Stimulated activated CD4-positive, alpha-beta T cell treated with anti-CD3 and anti-CD28 coated beads, Interleukin-4, amount 100 ng/mL, for 48 hours (primary cell): ENCODE results near the gene NEDD4L.
A peak's percentile ranks its signal among the peaks of the same experiment; 100 is the strongest.
"Not testable (repeated sequence)": the region's sequence is repeated elsewhere in the genome, so short reads cannot be mapped to it uniquely, and the experiment has no call there.

Experiments used
- DNase-seq, 2 donors: peaks; one replicate each; pipeline ENCODE4 v3.0.0-alpha.2; 2020; ENCODE audit warnings: low read depth in 2 of 2

The NEDD4L gene

DNA sequence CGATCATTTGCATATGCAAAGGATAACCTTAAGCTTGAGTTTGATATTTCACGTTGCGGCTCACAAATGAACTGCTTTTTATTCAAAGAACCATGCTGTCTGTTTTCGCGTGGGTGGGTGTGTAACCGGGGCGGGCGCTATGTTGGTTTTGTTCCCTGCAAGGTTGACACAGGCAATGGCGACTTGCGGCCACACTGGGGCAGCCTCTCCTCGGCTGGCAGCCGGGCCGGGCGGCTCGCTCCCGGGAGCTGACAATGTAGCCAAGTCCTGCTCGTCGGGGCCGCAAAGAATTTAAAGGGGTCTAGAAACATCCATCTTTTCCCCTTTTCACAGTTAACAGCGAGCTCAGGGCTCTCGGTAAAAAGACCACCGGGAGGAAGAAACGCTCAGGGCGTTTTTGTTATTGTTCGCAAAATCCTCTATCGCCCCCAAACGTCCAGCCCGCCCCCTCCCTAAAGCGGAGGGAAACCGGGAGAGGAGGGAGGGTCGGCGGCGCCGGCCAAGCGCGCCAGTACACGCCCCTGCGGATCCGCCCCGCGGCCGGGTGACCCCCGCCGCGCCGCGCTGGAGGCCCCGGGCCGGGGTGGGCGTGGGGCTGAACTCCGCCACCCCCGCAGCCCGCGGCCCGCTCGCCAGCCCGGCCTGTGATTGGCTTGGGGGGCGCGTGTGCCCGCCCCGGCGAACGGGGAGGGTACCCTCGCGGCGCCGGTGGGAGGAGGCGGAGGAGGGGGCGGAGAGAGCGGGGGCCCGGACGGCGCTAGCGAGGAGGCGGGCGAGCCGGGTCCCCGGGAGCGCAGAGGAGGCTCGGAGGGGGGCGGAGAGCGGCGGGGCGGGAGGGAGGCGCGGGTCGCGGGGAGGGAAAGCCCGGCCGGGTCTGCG lies at the start of gene NEDD4L:
Gene NEDD4L (plus strand): TSS at position 736 of the 879 bp plus-strand sequence. CDS start 435 bp downstream, outside the sequence.
- peak; percentile 71 to 76 for DNase-seq

DNA sequence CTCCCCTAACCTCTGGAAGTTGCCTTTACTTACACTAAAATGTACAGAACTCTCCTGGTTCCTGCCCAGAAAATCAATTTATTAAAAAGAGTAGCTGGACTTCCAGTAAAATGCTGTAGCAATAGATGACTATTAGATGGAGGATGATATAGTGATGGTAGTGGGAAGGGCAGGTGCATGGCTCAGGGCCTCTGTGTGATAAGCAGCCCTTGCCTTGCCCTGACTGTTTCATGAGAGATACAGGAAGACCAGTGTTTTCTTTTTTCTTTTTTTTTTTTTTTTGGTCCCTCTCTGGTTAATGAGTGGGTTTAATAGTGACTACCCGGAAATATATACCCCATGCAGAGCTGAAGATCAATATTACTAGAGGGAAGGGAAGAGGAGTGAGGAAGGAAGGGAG lies 48.7 kb upstream of the NEDD4L start:
- no peak for DNase-seq

DNA sequence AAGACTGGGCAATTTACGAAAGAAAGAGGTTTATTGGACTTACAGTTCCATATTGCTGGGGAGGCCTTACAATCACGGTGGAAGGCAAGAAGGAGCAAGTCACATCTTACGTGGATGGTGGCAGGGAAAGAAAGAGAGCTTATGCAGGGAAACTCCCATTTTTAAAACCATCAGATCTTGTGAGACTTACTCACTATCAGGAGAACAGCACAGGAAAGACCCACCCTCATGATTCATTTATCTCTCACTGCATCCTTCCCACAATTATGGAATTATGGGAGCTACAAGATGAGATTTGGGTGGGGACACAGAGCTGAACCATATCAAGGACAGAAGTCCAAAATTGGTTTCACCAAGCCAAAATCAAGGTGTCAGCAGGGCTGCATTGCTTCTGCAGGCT lies 47.1 kb upstream of the NEDD4L start:
- DNase-seq = not testable (repeated sequence)

DNA sequence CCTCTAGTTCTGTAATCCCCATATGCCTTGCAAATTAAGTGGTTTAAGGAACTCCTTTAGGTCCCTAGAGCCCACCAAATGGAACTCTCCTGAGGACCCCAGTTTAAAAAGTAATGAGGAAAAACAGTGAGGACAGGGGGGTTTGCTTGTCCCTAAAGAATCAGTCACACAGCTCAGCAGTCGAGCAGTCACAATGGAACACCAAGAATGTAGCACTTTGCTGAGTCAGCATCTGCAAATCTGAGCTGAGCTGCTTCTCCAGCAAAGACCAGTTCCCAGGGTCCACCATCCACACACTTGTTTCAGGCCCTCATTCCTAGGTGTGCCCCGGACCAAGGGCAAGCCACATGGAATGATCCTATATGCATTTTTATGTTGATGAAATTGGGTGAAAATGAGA lies 46.2 kb upstream of the NEDD4L start:
- DNase-seq = no peak

DNA sequence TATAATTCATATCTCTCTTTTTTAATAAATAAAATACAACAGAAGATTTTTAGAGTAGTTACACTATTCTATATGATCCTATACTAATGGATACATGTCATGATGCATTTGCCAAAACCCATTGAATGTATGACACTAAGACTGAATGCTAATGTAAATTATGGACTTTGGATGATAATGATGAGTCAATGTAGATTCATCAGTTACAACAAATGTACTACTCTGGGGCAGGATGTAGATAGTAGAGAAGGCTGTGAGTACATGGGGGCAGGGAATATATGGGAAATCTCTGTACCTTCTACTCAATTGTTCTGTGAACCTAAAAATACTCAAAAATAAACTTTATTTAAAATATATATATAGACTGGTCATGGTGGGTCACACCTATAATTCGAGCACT lies 45.6 kb upstream of the NEDD4L start:
- no peak for DNase-seq

DNA sequence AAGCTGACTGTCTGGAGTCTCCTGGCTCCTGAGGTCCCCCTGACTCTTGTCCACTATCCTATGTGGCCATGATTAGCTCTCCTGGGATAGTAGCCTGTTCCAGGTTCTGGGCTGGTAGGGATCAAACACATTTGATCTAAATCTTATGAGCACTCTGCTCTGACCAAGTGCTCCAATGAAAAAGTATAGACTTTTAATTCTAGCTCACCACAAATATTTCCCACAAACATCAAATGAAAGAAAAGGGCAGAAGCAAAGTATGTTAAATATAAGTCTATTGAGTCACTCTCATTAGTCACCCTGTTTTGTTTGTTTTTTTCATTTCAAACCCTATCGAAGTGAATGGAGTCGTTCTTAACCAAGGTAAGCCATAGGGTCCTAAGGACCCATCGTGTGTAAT lies 39.7 kb upstream of the NEDD4L start:
- no peak for DNase-seq

DNA sequence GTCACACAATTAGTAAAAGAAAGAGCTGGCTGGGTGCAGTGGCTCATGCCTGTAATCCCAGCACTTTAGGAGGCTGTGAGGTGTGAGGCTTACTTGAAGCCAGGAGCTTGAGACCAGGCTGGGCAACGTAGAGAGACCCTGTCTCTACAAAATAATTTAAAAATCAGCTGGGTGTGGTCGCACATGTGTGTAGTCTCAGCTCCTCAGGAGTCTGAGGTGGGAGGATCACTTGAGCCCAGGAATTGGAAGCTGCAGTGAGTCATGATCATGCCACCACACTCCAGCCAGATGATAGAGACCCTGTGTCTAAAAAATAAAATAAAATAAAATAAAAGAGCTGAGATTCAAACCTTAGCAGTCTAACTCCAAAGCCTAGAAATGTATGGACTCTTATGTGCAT lies 39.0 kb upstream of the NEDD4L start:
- no peak for DNase-seq

DNA sequence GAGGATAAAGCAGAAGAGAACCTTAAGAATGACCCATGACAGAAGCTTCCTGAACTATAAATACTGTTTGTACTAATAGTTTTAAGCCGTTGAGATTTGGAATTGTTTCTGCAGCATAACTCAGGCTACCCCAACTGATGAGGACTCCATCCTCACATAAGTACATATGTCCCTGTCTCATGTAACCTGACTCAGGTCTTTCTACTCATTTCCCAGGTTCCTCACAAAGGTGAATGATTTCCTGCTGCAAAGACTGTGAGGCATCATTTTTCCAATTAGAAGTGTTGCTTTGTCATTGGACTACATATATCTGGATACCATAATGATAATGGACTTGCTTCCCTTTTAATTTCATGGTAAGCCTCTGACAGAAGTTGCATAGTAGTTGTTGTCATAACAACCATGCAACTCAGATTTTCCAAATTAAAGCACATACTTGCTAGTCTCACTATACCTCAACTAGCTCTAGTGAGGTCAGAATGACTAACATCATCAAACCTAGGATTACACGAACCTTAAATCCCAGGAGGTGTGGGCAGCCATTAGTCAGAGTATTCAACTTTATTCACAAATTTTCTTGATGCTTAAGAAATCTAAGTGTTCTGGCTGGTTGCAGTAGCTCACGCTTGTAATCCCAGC lies 38.0 kb upstream of the NEDD4L start:
- no peak for DNase-seq

DNA sequence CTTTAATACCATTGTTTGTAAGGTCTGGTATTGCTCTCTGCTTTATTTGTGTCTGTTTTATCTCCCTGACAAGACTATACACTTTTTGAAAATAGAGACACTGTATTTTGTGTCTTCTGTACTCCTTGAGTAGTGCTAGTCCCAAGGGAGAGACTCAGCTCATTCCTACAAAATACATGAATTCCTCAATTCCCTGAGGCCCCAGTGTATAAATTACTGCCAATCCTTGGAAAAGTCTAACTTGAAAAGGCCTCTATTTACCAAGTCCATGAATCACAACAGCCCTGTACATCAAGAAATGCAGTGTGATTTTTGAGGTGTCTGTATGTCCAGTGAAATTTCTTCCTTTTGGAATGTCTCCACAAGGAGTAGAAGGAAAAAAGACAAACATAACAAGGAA lies 34.9 kb upstream of the NEDD4L start:
- DNase-seq = no peak

DNA sequence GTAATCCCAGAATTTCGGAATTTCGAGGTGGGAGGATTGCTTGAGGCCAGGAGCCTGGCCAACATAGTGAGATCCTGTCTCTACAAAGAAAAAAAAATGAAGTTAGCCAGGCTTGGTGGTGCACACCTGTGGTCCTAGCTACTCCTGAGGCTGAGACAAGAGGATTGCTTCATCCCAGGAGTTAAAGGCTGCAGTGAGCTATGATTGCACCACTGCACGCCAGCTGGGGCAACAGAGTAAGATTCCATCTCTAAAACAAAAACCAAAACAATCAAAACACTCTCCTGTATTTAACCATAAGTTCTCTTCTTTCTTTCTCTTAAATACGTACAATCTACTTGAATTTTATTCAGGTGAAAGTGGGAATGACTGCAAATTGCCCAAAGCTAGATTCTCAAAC lies 33.8 kb upstream of the NEDD4L start:
- no peak for DNase-seq

DNA sequence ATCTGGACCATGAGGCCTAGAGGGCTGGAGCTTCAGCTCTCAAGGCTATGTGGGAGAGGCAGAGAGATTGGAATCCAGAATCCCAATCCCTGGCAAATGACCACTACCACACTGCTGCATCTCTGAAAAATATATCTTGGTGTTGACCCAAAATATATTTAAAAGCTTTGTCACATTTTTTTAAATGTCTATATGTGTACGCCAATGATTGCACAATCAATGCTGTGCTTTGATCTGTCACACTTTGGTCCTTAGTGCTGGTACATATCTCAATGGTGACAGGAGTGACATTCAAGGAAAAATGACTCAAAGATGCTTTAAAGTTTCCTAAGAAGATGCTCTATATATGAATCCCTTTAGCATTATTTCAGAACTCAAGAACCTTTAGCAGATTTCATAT lies 31.7 kb upstream of the NEDD4L start:
- no peak for DNase-seq

DNA sequence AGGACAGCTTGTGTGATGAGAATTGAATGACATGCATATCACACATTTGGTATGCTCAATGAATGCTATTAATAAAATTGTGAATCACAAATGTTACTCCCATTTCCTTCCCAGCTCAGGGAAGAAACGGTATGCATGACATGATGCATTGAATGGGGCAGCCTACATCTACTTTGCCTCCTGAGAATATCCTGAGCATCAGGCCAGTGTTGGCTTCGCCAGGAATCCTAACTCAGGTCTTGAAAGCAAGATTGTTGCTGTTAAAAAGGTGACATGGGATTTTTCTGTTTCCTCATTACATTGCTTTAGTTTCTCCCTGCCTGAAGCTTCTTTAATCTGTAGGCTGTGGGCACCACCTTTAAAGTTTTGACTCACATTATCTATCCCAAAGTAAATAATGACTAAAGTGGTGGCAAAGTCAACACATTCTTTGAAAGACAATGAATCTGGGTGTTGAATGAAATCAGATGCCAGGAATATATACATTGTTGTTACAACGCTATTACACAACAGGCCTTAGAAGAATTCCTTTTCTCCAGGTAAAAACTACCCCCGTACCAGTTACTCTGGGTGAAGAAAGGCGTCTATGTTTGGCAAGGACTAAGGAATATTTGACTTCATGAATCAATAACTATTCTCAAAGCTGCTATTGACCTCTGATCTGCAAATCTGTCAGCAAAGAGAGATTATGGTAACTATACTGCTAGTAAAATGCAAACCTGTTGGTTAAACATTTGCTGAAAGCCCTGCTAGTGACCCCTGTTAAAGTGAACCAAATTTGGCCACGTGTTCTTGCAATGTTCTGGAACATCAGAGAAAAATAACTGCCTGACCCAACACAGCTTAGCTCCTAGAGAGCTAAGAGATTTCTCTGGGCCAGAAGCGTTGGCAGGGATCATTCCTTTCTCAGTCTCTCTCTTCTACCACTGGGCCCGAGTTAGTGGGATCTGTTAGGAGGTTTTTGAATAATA lies 30.5 kb upstream of the NEDD4L start:
- DNase-seq = no peak

DNA sequence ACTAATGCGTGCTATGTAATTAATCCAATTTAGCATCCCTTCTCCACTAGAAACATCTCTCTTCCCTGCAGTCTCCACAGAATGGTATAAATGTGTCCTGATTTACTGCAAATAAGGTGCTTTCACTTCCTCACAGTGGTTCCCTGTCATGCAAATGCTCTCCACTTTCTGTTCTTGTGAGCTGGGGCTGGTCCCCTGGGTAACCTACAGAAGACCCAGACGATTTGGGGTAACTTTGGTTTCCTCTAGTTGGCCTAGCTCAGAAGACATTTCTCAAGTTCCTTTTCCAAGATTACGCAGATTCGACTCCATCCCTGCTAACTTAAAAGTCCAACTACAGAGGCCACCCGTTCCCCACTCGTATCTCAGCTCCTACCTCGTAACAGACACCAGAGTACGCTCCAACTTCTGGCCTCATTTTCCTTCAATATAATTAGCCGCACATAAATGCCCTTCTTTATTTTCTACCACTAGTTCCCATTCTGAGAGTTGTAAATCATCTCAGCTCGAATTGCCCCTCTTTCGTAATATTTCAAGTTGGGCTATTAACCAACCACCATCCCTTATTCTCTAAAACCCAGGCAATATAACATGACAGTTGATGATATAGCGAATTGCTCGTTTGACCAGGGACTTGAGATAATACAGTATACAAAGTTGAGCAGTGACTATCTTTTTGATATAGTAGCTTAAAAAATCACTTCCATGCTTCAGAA lies 28.8 kb upstream of the NEDD4L start:
- DNase-seq = no peak

DNA sequence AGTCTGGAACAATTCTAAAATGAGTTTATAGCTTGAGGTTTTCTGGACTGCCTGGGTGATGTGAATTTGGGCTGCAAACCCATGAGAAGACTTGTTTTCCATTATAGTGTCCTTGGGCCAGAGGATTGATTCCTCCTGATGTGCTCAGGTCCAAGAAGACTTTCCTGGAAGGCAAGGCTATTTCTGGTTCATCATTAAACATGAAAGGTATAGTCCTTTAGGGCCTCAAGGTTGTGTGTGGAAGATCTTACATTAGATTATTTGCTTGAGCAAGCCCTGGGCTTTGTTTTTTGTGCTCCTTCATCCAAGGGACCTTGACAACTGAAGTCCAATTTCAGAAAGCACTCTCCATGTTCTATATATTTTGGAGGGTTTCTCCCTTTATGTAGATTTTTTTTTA lies 26.8 kb upstream of the NEDD4L start:
- no peak for DNase-seq

DNA sequence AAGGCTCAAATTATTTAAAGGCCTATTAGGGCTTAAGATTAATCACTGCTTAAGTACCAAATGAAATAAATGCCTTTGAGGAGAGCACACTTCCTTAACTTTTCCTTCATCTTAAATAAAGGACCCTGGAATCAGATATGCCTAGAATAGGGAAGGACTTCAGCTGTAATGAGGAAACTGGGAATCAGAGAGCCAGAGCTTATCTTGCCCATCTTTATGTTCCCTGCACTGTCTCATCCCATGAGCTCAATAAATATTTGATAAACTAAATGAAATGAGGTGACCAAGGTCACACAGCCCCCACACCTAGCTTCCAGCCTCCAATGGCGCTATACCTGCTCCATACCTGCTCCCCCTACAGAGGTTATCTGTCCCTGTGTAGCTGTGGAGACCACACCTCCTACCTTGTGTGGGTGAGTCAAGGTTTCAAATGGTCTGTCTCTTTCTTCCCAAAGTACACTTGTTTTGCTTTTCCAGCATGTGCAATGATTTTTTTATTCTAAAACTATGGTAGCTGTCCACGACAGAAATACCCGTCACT lies 23.4 kb upstream of the NEDD4L start:
- no peak for DNase-seq

DNA sequence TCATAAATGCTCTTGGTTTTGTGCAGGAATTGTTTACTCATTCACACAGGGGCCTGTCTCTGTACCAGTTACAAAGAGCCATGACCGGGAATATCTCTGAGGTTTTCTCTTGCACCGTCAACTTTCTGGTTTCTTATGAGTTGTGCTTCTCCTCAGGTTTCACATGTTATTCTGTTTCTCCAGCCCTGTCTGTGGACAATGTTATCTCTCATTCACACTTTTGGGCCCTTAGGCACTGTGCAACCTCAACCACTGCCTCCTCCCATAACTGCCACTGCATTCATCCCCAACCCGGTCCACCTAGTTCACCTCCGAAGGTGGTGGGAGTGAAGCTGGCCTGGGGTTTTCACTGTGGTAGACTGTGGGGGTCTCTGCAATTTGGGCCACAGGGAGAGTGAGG lies 22.5 kb upstream of the NEDD4L start:
- DNase-seq = no peak

DNA sequence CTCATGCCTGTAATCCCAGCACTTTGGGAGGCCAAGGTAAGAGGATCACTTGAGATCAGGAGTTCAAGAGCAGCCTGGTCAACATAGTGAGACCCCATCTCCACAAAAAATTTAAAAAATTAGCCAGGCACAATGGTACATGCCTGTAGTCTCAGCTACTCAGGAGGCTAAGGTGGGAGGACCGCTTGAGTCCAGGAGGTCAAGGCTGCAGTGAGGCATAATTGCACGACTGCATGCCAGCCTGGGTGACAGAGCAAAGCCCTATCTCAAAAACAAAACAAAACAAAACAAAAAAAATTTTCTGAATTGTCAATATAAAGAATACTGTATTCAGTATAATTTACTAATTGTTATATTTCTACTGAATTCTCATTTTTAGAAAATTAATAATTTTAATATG lies 20.9 kb upstream of the NEDD4L start:
- no peak for DNase-seq

DNA sequence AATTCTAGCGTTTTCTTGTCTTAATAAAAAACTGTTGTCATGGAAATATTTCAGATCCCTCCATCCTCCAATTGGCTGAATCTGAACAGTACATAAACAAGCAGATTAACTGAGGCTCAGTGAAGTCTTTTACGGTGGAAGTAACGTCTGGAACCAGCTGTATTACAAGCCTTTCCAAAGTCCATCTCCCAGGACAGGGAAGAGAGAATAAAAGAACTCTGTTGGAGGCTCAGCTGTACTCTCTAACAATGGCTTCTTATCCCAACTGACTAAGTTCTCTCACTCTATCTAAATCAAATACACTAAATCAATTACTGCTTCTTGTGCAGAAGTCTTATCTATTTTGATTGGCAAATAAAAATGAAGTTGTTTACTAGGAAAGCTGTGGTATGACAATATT lies 19.9 kb upstream of the NEDD4L start:
- DNase-seq = no peak

DNA sequence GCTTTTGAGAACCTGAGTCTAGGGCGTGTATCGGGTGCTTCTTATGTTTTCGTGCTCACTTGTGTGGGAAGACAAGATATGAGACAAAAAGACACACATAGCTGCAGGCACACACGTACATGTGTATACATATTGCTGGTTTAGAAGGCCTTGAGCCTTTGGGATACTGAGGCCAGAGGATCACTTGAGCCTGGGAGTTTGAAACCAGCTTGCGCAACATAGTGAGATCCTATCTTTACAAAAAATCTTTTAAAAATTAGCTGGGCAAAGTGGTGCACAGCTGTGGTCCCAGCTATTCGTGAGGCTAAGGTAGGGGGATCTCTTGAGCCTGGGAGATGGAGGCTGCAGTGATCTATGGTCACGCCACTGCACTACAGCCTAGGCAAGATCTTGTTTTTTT lies 18.8 kb upstream of the NEDD4L start:
- DNase-seq = no peak

DNA sequence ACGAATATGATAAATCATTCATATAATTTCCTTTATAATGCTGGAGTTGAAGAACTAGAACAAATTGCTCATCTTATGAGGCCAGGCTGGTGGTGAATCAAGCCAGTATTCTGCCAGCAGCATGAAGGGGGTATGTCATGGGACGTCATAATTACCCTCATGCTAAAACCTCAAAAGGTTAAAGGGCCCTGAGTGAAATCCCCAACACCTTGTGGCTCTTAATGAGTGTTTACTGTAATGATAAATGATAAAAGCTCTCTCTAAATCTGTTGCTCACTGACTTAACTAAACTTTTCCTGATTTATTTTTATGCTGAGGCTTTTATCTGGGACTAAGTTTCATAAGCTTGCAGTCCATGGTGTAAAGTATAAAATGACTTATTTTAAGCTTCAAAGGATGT lies 18.3 kb upstream of the NEDD4L start:
- no peak for DNase-seq

DNA sequence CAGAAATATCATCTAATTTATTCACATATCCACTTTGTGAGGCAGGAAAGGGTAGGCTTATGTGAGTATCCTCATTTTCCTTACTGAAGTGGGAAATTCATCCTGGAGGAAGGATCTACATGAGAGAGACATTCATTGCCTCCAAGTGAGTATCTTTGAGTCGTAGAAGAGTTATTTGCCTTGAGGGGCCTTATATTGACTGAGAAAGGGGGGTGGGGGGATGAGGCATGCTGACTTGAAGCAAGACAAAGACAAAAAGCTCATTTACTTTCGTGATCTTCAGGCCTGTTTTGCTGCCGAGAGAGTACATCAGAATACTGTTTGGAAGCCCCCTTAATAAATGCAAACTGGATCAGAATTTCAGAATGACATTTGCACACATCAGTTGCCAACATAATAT lies 17.6 kb upstream of the NEDD4L start:
- no peak for DNase-seq
